ENCODE results near the gene PCDHGC5. TPM values are rescaled to one million over a fixed set of nuclear protein-coding genes. Genes with fewer than 3 reads are reported as not detected.
A peak's percentile ranks its signal among the peaks of the same experiment; 100 is the strongest.

Gene PCDHGC5
- total RNA-seq, 1 experiment from 2014 or later, result 0.61 TPM

GRCh38 chr5:141533897-141534296 lies 45.0 kb downstream of the PCDHGC5 start:
- DNase-seq (ENCODE audit: unreplicated experiment), result no peak
- TF ChIP-seq CTCF (IDR thresholded peaks at IDR 0.05; ENCODE audit: unreplicated experiment), result no peak
- Mint-ChIP-seq H3K27me3 (ENCODE audit: insufficient read depth, unreplicated experiment) (no peaks in the 10 kb centered on the region), H3K4me3 (ENCODE audit: unreplicated experiment) (no peak overlapping the region), H3K27ac (ENCODE audit: low read depth, unreplicated experiment) (no peak overlapping the region), H3K9me3 (ENCODE audit: unreplicated experiment) (peaks cover 7% of the 10 kb centered on the region), H3K4me1 (ENCODE audit: insufficient read depth, unreplicated experiment) (peaks cover 3% of the 10 kb centered on the region), H3K36me3 (ENCODE audit: insufficient read depth, unreplicated experiment) (peaks cover 50% of the 10 kb centered on the region)
- POLR2A ChIA-PET, result interaction anchor here (0.5 to 3.6 kb wide), 3 partner anchors 24 to 929 kb away, joined by 3 to 15 read pairs (median 3); partner anchors contain the start of gene PCDHGC3
- CTCF ChIA-PET, result interaction anchor here (0.6 to 15.4 kb wide), 10 partner anchors 9 to 334 kb away, joined by 3 to 191 read pairs (median 4); partner anchors contain the start of genes PCDHB11 and PCDHGC3
- no TSS peak for BruUV-seq (replicated peaks)
- intact Hi-C loops (cut with micrococcal nuclease), result no loop called here

GRCh38 chr5:141534492-141535213 lies 45.8 kb downstream of the PCDHGC5 start:
- no peaks in the 10 kb centered on the region for H3K27me3 Mint-ChIP-seq (ENCODE audit: insufficient read depth, unreplicated experiment)
- intact Hi-C loops (cut with micrococcal nuclease), result no loop called here
- ChIA-PET CTCF (interaction anchor here (0.6 to 5.3 kb wide), 12 partner anchors 9 to 977 kb away, joined by 3 to 24 read pairs (median 4); partner anchors contain the start of genes PCDHB11 and PCDHGC3), POLR2A (interaction anchor here (0.5 to 3.6 kb wide), 4 partner anchors 12 to 930 kb away, joined by 3 to 15 read pairs (median 4); no protein-coding TSS in a partner anchor)
- no TSS peak for BruUV-seq (replicated peaks)
- H3K9me3 Mint-ChIP-seq (ENCODE audit: unreplicated experiment), result peaks cover 9% of the 10 kb centered on the region
- DNase-seq (ENCODE audit: unreplicated experiment), result no peak
- no peaks in the 10 kb centered on the region for H3K4me1 Mint-ChIP-seq (ENCODE audit: insufficient read depth, unreplicated experiment)
- TF ChIP-seq CTCF (IDR thresholded peaks at IDR 0.05; ENCODE audit: unreplicated experiment), result no peak
- peaks cover 53% of the 10 kb centered on the region for H3K36me3 Mint-ChIP-seq (ENCODE audit: insufficient read depth, unreplicated experiment)
- H3K4me3 Mint-ChIP-seq (ENCODE audit: unreplicated experiment), result no peak overlapping the region
- peak overlapping the region; percentile 20 for H3K27ac Mint-ChIP-seq (ENCODE audit: low read depth, unreplicated experiment)

Other genes starting within 250 kb of the PCDHGC5 start
- 0.91 and 1.2 TPM in 2 replicates for gene PCDHB15, start 243.7 kb upstream of the PCDHGC5 start, total RNA-seq (2022)
- gene SLC25A2, start 185.0 kb upstream of the PCDHGC5 start, total RNA-seq (2022), result 0.37 and 0.79 TPM in 2 replicates
- gene TAF7, start 168.3 kb upstream of the PCDHGC5 start, total RNA-seq (2022), result 81.3 and 94.9 TPM in 2 replicates
- gene PCDHGA1, start 158.6 kb upstream of the PCDHGC5 start, total RNA-seq (2022), result 0.20 and 0.35 TPM in 2 replicates
- 0.32 and 0.33 TPM in 2 replicates for gene PCDHGA2, start 150.3 kb upstream of the PCDHGC5 start, total RNA-seq (2022)
- 0.07 and 0.25 TPM in 2 replicates for gene PCDHGA3, start 145.3 kb upstream of the PCDHGC5 start, total RNA-seq (2022)
- gene PCDHGB1, start 139.0 kb upstream of the PCDHGC5 start, total RNA-seq (2022), result 0.19 and 0.59 TPM in 2 replicates
- 0.26 and 0.44 TPM in 2 replicates for gene PCDHGA4, start 134.1 kb upstream of the PCDHGC5 start, total RNA-seq (2022)
- 0.61 and 0.88 TPM in 2 replicates for gene PCDHGB2, start 129.1 kb upstream of the PCDHGC5 start, total RNA-seq (2022)
- 0.25 and 0.42 TPM in 2 replicates for gene PCDHGA5, start 124.9 kb upstream of the PCDHGC5 start, total RNA-seq (2022)
- gene PCDHGB3, start 118.8 kb upstream of the PCDHGC5 start, total RNA-seq (2022), result 0.33 and 0.56 TPM in 2 replicates
- gene PCDHGA6, start 115.2 kb upstream of the PCDHGC5 start, total RNA-seq (2022), result 0.44 and 0.49 TPM in 2 replicates
- gene PCDHGA7, start 106.3 kb upstream of the PCDHGC5 start, total RNA-seq (2022), result 0.56 and 0.86 TPM in 2 replicates
- 0.49 and 0.79 TPM in 2 replicates for gene PCDHGB4, start 101.4 kb upstream of the PCDHGC5 start, total RNA-seq (2022)
- gene PCDHGA8, start 96.4 kb upstream of the PCDHGC5 start, total RNA-seq (2022), result 0.28 and 0.56 TPM in 2 replicates
- gene PCDHGB5, start 91.1 kb upstream of the PCDHGC5 start, total RNA-seq (2022), result 3.2 and 5.6 TPM in 2 replicates
- 0.89 and 1.3 TPM in 2 replicates for gene PCDHGA9, start 86.3 kb upstream of the PCDHGC5 start, total RNA-seq (2022)
- gene PCDHGB6, start 81.1 kb upstream of the PCDHGC5 start, total RNA-seq (2022), result 0.68 and 1.4 TPM in 2 replicates
- gene PCDHGA10, start 76.1 kb upstream of the PCDHGC5 start, total RNA-seq (2022), result 1.4 TPM in 2 replicates
- gene PCDHGB7, start 71.4 kb upstream of the PCDHGC5 start, total RNA-seq (2022), result 0.75 and 1.2 TPM in 2 replicates
- gene PCDHGA11, start 68.0 kb upstream of the PCDHGC5 start, total RNA-seq (2022), result 0.30 and 0.76 TPM in 2 replicates
- 0.79 and 0.91 TPM in 2 replicates for gene PCDHGA12, start 58.6 kb upstream of the PCDHGC5 start, total RNA-seq (2022)
- 17.3 and 31.7 TPM in 2 replicates for gene PCDHGC3, start 13.1 kb upstream of the PCDHGC5 start, total RNA-seq (2022)
- 0.40 and 1.7 TPM in 2 replicates for gene PCDHGC4, start 4.1 kb upstream of the PCDHGC5 start, total RNA-seq (2022)
- 203 and 228 TPM in 2 replicates for gene DIAPH1, start 129.9 kb downstream of the PCDHGC5 start, total RNA-seq (2022)
- 83.5 and 85.6 TPM in 2 replicates for gene HDAC3, start 147.8 kb downstream of the PCDHGC5 start, total RNA-seq (2022)
- 12.5 and 13.3 TPM in 2 replicates for gene RELL2, start 147.9 kb downstream of the PCDHGC5 start, total RNA-seq (2022)
- gene FCHSD1, start 162.3 kb downstream of the PCDHGC5 start, total RNA-seq (2022), result 21.2 and 22.1 TPM in 2 replicates
- gene ARAP3, start 193.1 kb downstream of the PCDHGC5 start, total RNA-seq (2022), result 19.8 and 22.8 TPM in 2 replicates